GM21723 (cell line): ENCODE results near the gene MIPEP.
"Not testable (repeated sequence)": the region's sequence is repeated elsewhere in the genome, so short reads cannot be mapped to it uniquely, and the experiment has no call there.

Source experiments
- ATAC-seq: cut with Tn5 transposase; IDR thresholded peaks from one replicate; pipeline ENCODE4 v1.9.1; 2021; ENCODE audit warnings: mild to moderate bottlenecking, moderate library complexity; ENCODE audit not compliant: unreplicated experiment

The MIPEP gene

GRCh38 chr13:23751195-23751594 is 138.0 kb downstream of the MIPEP start:
- ATAC-seq = peak; percentile 56

- ATAC-seq = no peak
Measured at GRCh38 chr13:23750383-23751121, 138.6 kb downstream of the MIPEP start.

- no peak for ATAC-seq
Measured at GRCh38 chr13:23749288-23749873, 139.8 kb downstream of the MIPEP start.

- no peak for ATAC-seq
Measured at GRCh38 chr13:23748109-23748990, 140.8 kb downstream of the MIPEP start.

GRCh38 chr13:23746141-23746540 is 143.1 kb downstream of the MIPEP start:
- ATAC-seq = not testable (repeated sequence)

GRCh38 chr13:23744315-23744714 is 144.9 kb downstream of the MIPEP start:
- ATAC-seq = no peak

- ATAC-seq = no peak
Measured at GRCh38 chr13:23743278-23744076, 145.7 kb downstream of the MIPEP start.

- no peak for ATAC-seq
Measured at GRCh38 chr13:23741879-23742510, 147.2 kb downstream of the MIPEP start.

GRCh38 chr13:23740002-23740401 is 149.2 kb downstream of the MIPEP start:
- no peak for ATAC-seq

GRCh38 chr13:23739596-23739995 is 149.6 kb downstream of the MIPEP start:
- ATAC-seq = no peak

GRCh38 chr13:23736541-23736940 is 152.7 kb downstream of the MIPEP start:
- no peak for ATAC-seq

GRCh38 chr13:23735329-23735728 is 153.9 kb downstream of the MIPEP start:
- ATAC-seq = no peak

GRCh38 chr13:23731709-23732108 is 157.5 kb downstream of the MIPEP start:
- no peak for ATAC-seq

- no peak for ATAC-seq
Measured at GRCh38 chr13:23730251-23730650, 158.9 kb downstream of the MIPEP start.

GRCh38 chr13:23729531-23729930 is 159.7 kb downstream of the MIPEP start:
- no peak for ATAC-seq

- no peak for ATAC-seq
Measured at GRCh38 chr13:23728807-23729206, 160.4 kb downstream of the MIPEP start.

GRCh38 chr13:23725922-23726321 is 163.3 kb downstream of the MIPEP start:
- ATAC-seq = no peak

GRCh38 chr13:23724196-23724970 is 164.8 kb downstream of the MIPEP start:
- ATAC-seq = no peak

- ATAC-seq = no peak
Measured at GRCh38 chr13:23723471-23723870, 165.7 kb downstream of the MIPEP start.
